IMR-90 (cell line): ENCODE results near the gene JPT1.

ENCODE experiments used
- CEBPB ChIP-seq: IDR thresholded peaks from 2 replicates; pipeline ENCODE4 v1.6.1; 2012; ENCODE audit warnings: low read depth, low read length, improper control_type of control experiment
- CHD1 ChIP-seq: IDR thresholded peaks from 2 replicates; pipeline ENCODE4 v1.6.1; 2012; ENCODE audit warnings: low read depth, low read length, improper control_type of control experiment
- MXI1 ChIP-seq: IDR thresholded peaks from 2 replicates; pipeline ENCODE4 v1.6.1; 2012; ENCODE audit warnings: low read depth, mild to moderate bottlenecking, low read length, moderate library complexity, borderline replicate concordance
- POLR2A ChIP-seq: IDR thresholded peaks from 2 replicates; pipeline ENCODE4 v1.6.1; 2012; ENCODE audit warnings: mild to moderate bottlenecking, low read depth, low read length
- RAD21 ChIP-seq: IDR thresholded peaks from 2 replicates; pipeline ENCODE4 v1.6.1; 2012; ENCODE audit warnings: low read length, improper control_type of control experiment
- RCOR1 ChIP-seq: IDR thresholded peaks from 2 replicates; pipeline ENCODE4 v1.6.1; 2012; ENCODE audit warnings: mild to moderate bottlenecking, low read length, improper control_type of control experiment; ENCODE audit not compliant: insufficient replicate concordance
- RFX5 ChIP-seq: IDR thresholded peaks from 2 replicates; pipeline ENCODE4 v1.8.0; 2012; ENCODE audit warnings: low read depth, mild to moderate bottlenecking, low read length, moderate library complexity
- TF ChIP-seq, protein P1 (sequence below): conservative IDR thresholded peaks from 2 replicates; pipeline ENCODE4 v1.5.1; 2012; ENCODE audit warnings: mild to moderate bottlenecking, low read depth, low read length, improper control_type of control experiment
- TF ChIP-seq, protein P2 (sequence below): fragments of 150-350 bp; IDR thresholded peaks from 2 replicates; pipeline ENCODE4 v1.6.1; 2017; ENCODE audit warnings: mild to moderate bottlenecking, antibody characterized with exemption, low read length, low read depth

DNA sequence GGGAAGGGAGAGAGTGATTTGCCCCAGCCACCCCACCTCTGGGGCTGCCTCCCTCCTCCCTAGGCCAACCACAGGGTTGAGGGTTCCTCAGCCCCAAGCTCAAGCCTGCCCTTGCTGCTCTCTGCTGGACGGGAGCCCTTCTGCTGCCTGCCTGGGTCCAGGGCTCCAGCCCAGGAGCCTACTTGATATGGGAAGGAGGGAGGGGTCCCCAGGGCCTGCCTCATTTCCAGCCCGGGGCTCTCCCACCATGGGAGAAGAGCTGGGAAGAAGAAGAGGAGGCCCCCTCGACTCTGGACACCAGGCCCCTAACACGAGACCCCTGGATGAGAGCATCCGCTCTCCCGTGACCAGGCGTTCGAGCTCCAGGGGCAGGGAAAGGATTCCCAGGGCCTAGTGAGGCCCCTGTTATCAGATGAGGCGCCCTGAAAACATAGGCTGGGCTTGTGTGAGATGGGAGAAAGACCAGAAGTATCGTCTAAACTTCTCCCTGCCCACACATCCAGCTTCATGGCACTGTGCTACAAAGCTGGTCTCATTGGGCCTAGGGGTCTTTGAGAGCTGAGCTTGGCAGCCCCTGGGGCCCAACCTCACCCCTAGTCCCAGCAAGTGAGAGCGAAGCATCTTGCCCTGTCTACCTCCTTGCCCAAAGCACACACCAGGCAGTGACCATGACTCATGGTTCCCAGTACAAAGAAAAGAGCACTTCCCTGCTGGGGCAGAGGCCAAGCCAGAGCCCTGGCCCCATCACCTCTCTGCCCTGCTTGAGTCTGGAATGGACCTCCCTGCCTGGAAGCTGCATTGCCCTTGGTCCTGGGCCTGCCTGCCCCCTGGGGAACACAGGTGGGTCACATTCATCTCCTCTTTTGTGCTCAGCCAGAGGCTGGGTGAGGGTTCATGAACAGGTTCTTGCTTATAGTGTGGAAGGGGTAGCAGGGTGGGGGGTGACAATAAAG is 65.6 kb downstream of the JPT1 start:
- TF ChIP-seq, protein P1, sequence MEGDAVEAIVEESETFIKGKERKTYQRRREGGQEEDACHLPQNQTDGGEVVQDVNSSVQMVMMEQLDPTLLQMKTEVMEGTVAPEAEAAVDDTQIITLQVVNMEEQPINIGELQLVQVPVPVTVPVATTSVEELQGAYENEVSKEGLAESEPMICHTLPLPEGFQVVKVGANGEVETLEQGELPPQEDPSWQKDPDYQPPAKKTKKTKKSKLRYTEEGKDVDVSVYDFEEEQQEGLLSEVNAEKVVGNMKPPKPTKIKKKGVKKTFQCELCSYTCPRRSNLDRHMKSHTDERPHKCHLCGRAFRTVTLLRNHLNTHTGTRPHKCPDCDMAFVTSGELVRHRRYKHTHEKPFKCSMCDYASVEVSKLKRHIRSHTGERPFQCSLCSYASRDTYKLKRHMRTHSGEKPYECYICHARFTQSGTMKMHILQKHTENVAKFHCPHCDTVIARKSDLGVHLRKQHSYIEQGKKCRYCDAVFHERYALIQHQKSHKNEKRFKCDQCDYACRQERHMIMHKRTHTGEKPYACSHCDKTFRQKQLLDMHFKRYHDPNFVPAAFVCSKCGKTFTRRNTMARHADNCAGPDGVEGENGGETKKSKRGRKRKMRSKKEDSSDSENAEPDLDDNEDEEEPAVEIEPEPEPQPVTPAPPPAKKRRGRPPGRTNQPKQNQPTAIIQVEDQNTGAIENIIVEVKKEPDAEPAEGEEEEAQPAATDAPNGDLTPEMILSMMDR, result no peak
- no peak for TF ChIP-seq RAD21
- no peak for TF ChIP-seq POLR2A
- TF ChIP-seq MXI1, result no peak
- no peak for TF ChIP-seq CHD1
- no peak for TF ChIP-seq RFX5
- TF ChIP-seq RCOR1, result no peak
- TF ChIP-seq, protein P2, sequence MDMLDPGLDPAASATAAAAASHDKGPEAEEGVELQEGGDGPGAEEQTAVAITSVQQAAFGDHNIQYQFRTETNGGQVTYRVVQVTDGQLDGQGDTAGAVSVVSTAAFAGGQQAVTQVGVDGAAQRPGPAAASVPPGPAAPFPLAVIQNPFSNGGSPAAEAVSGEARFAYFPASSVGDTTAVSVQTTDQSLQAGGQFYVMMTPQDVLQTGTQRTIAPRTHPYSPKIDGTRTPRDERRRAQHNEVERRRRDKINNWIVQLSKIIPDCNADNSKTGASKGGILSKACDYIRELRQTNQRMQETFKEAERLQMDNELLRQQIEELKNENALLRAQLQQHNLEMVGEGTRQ, result no peak
- TF ChIP-seq CEBPB, result no peak
